ENCODE results near the gene MYOZ3.

MYOZ3 gene, protein sequence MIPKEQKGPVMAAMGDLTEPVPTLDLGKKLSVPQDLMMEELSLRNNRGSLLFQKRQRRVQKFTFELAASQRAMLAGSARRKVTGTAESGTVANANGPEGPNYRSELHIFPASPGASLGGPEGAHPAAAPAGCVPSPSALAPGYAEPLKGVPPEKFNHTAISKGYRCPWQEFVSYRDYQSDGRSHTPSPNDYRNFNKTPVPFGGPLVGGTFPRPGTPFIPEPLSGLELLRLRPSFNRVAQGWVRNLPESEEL

DNA sequence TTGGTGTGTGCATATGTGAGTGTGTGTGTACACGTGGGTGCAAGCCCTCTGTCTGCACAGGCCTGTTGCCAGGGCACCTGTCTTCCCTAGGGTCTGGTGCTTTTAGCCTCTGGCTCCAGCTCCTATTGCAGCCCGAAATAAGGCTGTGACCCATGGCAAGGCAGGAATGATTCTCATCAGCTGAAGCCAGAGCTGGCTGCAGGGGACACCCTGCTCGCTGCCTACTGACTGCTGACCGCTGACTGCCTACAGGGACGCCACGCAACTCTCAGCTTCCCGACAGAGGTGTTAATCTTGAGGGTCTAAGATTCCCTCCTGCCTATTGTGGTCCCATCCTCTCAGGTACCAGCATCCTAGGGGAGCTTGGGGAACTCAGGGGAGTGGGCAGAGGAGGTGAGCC is at the start of gene MYOZ3:
Gene MYOZ3, plus strand, starts transcription at position 166 of the 400 bp plus-strand sequence. CDS start 1,691 bp downstream, outside the sequence.
- intact Hi-C loops (cut with DNase I): no loop called here
- DNase-seq: peak in 1 of 42 donors; percentile 25

- no peak for DNase-seq
- intact Hi-C loops (cut with DNase I): no loop called here
These were observed 48.6 kb upstream of the MYOZ3 start for GRCh38 chr5:150612405-150612804.

DNA sequence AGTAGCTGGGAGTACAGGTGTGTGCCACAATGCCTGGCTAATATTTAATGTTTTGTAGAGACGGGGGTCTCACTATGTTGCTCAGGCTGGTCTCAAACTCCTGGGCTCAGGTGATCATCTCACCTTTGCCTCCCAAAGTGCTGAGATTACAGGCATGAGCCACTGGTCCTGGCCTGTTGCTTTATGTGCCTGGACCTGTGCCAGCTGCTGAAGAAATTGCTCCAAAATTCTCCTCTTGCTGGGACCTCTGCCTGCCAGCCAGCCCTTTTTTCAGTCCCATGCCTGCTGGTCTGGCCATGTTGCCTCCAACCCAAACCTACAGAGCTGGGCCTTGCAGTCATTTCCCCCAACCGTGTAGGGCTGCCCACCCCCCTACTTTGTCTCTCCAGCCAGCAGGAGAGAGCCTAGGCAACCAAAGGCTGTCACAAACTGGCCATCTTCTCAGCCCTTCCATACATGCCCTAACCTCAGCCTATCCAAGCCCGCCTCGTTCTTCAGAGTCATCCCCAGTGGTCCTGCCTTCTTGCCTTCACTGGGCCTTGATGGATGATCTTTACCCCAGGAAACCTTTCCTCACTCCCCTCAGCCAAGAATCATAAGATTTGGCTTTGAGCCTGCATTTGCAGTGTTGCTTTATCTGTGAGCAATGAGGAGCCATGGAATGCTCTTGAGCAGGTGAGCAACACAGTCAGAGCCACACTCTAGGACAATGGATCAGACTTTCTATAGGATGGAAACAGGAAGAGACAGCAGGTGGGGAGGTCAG is 48.0 kb upstream of the MYOZ3 start:
- DNase-seq: no peak
- intact Hi-C loops (cut with DNase I): no loop called here

DNA sequence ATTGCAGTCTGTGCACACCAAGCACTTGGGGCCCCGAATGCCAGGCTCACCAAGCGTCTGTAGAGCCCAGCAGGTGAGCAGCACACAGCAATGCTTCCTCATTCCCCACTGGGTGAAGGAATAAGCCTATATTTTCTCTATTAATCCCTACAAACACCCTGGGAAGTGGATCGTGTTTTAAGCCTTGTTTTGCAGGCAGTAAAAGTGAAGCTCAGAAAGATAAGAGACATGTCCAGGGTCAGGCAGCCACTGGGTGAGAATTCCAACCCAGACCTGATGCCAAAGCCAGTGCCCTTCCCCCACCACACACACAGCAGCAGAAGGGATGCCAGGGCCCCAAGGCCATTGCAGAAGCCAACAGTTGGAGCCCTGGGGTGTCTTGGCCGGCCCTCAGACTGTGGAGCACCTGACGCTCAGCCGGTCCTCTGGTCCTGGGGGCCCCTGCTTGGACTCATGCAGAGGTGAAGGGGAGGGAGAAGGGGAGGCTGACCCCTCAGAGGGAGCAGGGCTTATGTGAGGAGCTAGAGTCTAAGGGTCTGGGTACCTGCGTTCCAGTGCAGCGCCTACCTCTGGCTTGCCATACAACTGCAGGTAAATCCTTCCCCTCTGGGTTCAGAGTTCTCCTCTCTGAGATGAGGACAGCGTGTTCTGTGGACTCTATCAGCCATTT is 46.9 kb upstream of the MYOZ3 start:
- intact Hi-C loops (cut with DNase I): no loop called here
- DNase-seq: no peak

DNA sequence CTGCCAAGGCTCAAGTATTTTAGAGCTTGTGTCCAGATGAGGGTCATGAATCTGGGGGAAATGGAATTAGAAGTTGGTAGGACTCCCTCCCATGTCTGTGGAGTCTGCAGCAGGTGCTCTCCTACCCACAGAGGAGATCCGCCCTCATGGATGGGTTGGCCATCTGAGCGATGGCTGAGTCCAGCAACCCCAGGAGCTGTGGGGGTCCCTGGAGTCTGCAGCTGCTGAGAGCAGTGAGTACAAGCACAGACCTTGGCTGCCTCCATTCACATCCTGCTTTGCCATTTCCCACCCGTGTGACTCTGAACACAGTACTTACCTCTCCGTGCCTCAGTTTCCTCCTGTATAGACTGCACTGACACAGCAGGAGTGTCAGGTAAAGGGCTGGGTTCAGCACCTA is 46.4 kb upstream of the MYOZ3 start:
- intact Hi-C loops (cut with DNase I): no loop called here
- DNase-seq: no peak

GRCh38 chr5:150615141-150615699 is 45.8 kb upstream of the MYOZ3 start:
- no peak for DNase-seq
- intact Hi-C loops (cut with DNase I): no loop called here

DNA sequence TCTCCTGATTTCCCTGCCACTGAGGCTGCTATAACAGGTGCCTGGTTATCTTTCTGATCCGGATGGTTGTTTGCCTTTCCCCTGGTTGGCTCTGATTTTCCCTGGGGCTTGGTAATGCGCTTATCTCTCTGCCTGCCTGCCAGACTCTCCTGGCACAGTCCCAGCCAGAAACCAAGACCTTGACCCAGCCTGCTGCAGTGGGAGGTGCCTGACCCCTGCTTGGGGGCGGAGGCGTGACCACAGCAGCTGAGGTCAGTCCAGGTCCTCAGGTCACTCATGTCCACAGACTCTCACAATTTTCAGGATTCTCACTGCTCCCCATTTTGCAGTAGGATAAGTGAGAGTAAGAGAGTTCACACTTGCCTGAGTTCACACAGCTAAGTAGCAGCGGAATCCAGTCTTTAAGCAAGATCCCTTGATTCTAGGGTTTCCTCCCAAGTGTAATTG is 45.0 kb upstream of the MYOZ3 start:
- DNase-seq: no peak
- intact Hi-C loops (cut with DNase I): no loop called here

DNA sequence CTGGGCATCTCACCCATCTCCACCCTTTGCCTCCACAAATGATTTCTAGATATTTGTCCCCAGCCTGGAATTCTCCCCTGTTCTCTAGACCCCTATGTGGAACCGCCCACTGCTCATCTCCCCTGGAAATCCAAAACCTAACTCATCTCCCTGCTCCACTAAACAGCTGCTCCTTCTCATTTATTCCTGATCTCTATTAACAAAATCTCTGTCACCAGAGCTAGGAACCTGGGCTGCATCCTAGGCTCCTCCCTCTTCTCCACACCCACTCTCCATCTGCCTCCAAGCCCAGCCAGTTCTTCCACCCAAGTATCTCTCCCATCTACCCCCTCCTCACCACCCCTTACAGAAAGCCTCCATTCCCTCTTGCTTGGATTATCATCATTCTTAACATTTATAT is 44.5 kb upstream of the MYOZ3 start:
- intact Hi-C loops (cut with DNase I): no loop called here
- peak in 6 of 42 donors; percentile 32 to 71 (median 51) for DNase-seq

GRCh38 chr5:150618163-150618562 is 42.9 kb upstream of the MYOZ3 start:
- intact Hi-C loops (cut with DNase I): no loop called here
- DNase-seq: no peak

- intact Hi-C loops (cut with DNase I): no loop called here
These were observed 42.3 kb upstream of the MYOZ3 start for GRCh38 chr5:150618588-150619281.

GRCh38 chr5:150619359-150620230 is 41.5 kb upstream of the MYOZ3 start:
- peak; percentile 42 to 90 (median 68) for DNase-seq
- intact Hi-C loops (cut with DNase I): no loop called here

More at GRCh38 chr5:150618588-150619281, 42.3 kb upstream of the MYOZ3 start:
- no peak for DNase-seq

DNA sequence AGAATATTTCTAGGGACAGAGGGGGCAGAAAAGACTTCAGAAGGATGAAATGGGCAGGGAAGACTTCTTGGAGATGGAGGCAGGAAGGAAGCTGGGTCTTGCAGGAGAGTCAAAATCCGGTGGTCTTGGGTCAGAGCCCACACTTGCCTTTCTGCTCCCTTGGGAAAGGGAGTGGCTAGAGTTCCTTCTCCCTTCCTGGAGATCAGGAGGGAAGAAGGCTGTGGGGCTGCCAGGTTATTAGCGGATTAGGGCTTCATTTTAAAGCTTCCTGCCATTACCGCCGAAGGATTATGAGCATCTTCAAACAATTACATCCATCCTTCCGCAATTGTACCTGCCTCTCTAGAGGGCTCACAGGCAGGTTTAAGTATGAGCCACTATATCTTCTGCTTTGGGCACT is 39.8 kb upstream of the MYOZ3 start:
- intact Hi-C loops (cut with DNase I): no loop called here
- no peak for DNase-seq

DNA sequence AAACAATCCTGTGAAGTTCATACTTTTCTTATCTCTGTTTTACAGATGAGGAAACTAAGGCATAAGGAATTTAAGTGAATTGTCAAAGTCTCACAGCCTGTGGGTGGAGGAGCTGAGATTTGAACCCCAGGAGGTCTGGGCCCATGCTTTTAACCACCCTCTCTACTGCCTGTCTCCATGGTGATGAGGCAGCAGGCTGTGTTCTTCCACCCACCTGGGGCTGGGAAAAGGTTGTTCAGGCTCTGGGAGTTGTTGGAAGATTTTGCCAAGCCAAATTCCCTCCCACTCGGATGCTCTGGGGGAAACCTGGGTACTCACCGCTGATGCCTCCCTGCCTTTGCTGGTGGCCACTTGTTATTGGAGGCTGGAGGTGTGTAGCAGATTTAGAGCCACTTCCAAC is 38.9 kb upstream of the MYOZ3 start:
- intact Hi-C loops (cut with DNase I): no loop called here
- peak in 37 of 42 donors; percentile 30 to 91 (median 67) for DNase-seq

- intact Hi-C loops (cut with DNase I): no loop called here
These were observed 37.7 kb upstream of the MYOZ3 start for GRCh38 chr5:150623152-150623877.

DNA sequence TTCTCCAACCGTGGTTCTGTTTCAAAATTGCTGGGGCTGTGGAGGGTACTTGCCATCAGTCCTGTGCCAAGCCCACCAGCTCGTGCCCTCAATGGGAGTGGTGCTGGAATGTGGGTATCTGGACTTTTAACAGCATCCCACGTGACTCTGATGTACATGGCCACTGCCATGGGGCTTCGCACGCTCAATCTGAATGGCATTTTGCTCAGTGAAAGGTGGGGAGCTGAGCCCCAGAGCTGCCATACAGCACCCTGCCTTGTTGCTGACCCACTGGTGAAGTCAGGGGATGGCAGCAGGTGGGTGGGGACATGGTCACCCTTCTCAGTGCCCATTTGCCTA is 37.2 kb upstream of the MYOZ3 start:
- no peak for DNase-seq
- intact Hi-C loops (cut with DNase I): no loop called here

More at GRCh38 chr5:150623152-150623877, 37.7 kb upstream of the MYOZ3 start:
- DNase-seq: peak in 4 of 42 donors; percentile 52 to 70 (median 58)

DNA sequence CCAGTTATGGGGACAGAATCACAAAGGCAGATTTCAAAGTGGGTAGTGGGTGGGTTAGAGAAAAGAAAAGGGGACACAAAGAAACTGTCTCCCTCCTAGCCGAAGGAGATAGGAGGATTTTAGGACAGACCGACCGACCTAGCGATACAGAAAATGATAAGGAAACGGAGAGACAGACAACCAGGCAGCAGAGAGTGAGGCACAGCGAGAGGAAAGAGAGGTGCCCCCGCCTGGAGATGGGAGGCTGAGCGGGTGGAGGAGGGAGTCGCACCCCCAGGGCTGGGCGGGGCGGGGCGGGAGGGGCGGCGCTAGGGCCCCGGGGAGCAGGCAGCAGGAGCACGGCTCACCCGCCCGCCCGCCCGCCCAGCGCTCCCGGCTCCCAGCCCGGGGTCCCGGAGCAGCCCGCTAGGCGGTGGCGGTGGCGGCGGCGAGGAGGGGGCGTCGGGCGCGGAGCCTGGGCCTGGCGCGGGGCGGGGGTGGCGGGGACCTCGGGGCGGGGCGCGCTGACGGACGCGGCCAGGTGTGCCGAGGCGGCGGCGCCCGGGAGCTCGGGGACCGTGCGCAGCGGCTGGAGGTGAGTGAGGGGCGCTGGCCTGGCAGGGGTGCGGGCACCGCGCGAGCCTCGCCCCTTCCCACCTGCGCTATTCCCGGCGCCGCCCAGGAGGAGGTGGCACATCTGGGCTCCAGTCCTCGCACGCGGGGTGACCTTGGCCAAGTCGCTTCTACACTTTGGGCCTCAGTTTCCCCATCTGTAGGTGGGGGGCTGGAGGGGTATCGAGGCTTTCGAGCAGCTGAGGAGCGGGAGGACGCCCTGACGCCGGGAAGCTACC is 36.5 kb upstream of the MYOZ3 start:
- peak in 39 of 42 donors; percentile 24 to 89 (median 71) for DNase-seq
- intact Hi-C loops (cut with DNase I): no loop called here

GRCh38 chr5:150625164-150625535 is 35.9 kb upstream of the MYOZ3 start:
- no peak for DNase-seq
- intact Hi-C loops (cut with DNase I): no loop called here
